ENCODE measurements around the gene DDX4. TPM values are rescaled to one million over a fixed set of nuclear protein-coding genes. Genes with fewer than 3 reads are reported as not detected.

The DDX4 gene
- total RNA-seq, 2 experiments from 2014 or later = 0.28 to 1.2 TPM

Other genes with a start within 250 kb of the DDX4 start
- 10 to 100 TPM; 25.9 to 27.8 TPM for gene PLPP1, start 203.1 kb upstream of the DDX4 start, total RNA-seq
- 10 to 100 TPM; 25.6 to 27.6 TPM for gene SLC38A9, start 25.7 kb upstream of the DDX4 start, total RNA-seq
- not detected for gene IL31RA, start 113.3 kb downstream of the DDX4 start, total RNA-seq